Tibial nerve (tissue), 4 donors: ENCODE results near the gene FANCC. TPM values are rescaled to one million over a fixed set of nuclear protein-coding genes. Genes with fewer than 3 reads are reported as not detected.

ENCODE experiments used
- DNase-seq, 2 donors: peaks; one replicate each; pipeline ENCODE4 v3.0.0-alpha.2; 2019; ENCODE audit warnings: low spot score in 2 of 2
- H3K27ac ChIP-seq, 4 donors: fragments of 200-600 bp; sonication (generic) in 3 of 4; one replicate each; pipeline ENCODE4 v1.5.1; 2017 to 2019; ENCODE audit warnings: mild to moderate bottlenecking in 1 of 4
- H3K27me3 ChIP-seq, 2 donors: fragments of 200-600 bp; sonication (generic) in 1 of 2; one replicate each; pipeline versions ENCODE4 v1.5.1 to v1.6.0; 2017 to 2019
- H3K36me3 ChIP-seq, 3 donors: fragments of 200-600 bp; sonication (generic); one replicate each; pipeline ENCODE4 v1.5.1; 2018 to 2019
- H3K4me1 ChIP-seq, 4 donors: fragments of 200-600 bp; sonication (generic) in 3 of 4; one replicate each; pipeline ENCODE4 v1.5.1; 2017 to 2019
- H3K4me3 ChIP-seq, 4 donors: fragments of 200-600 bp; sonication (generic) in 3 of 4; one replicate each; pipeline ENCODE4 v1.5.1; 2017 to 2019; ENCODE audit warnings: mild to moderate bottlenecking in 1 of 4, moderate library complexity in 1 of 4
- H3K9me3 ChIP-seq, 4 donors: fragments of 200-600 bp; sonication (generic) in 3 of 4; one replicate each; pipeline ENCODE4 v1.5.1; 2017 to 2019
- EP300 ChIP-seq, 2 donors: sonication (generic); formaldehyde crosslinking; IDR thresholded peaks; one replicate each; pipeline ENCODE4 v1.6.1; 2017; ENCODE audit warnings: antibody characterized with exemption in 2 of 2, mild to moderate bottlenecking in 1 of 2
- POLR2A ChIP-seq, 2 donors: fragments of 450-650 bp; IDR thresholded peaks; one replicate each; pipeline ENCODE4 v1.6.1; 2017; ENCODE audit warnings: antibody characterized with exemption in 2 of 2, mild to moderate bottlenecking in 2 of 2, moderate library complexity in 2 of 2
- WGBS, 2 donors: methylation state at CpG; one replicate each; pipeline ENCODE4 v1.1.5; 2018; 5-methylcytosine and 5-hydroxymethylcytosine counted together
- total RNA-seq, 4 donors: library from RNA; depleted of rRNA; stranded (reverse); fragments of >200 nt; gene quantifications; one replicate each; pipeline ENCODE4 v1.1.0, GENCODE V29; 2016
- TF ChIP-seq, protein P1 (sequence below), 5 experiments: fragments of 200-600 bp in 3 of 5; fragments of 450-650 bp in 2 of 5; sonication (generic) in 3 of 5; IDR thresholded peaks; one replicate each; pipeline ENCODE4 v1.5.1; 2016 to 2019; ENCODE audit warnings: antibody characterized with exemption in 5 of 5, mild to moderate bottlenecking in 3 of 5, moderate library complexity in 2 of 5

Gene FANCC
- total RNA-seq, 4 donors from 2014 or later = 6.5 to 12.6 (median 10.2) TPM

GRCh38 chr9:95099321-95100070 lies 218.0 kb downstream of the FANCC start:
- TF ChIP-seq EP300 (IDR thresholded peaks at IDR 0.05) (no peak), POLR2A (IDR thresholded peaks at IDR 0.05) (no peak)
- TF ChIP-seq, protein P1, sequence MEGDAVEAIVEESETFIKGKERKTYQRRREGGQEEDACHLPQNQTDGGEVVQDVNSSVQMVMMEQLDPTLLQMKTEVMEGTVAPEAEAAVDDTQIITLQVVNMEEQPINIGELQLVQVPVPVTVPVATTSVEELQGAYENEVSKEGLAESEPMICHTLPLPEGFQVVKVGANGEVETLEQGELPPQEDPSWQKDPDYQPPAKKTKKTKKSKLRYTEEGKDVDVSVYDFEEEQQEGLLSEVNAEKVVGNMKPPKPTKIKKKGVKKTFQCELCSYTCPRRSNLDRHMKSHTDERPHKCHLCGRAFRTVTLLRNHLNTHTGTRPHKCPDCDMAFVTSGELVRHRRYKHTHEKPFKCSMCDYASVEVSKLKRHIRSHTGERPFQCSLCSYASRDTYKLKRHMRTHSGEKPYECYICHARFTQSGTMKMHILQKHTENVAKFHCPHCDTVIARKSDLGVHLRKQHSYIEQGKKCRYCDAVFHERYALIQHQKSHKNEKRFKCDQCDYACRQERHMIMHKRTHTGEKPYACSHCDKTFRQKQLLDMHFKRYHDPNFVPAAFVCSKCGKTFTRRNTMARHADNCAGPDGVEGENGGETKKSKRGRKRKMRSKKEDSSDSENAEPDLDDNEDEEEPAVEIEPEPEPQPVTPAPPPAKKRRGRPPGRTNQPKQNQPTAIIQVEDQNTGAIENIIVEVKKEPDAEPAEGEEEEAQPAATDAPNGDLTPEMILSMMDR (IDR thresholded peaks at IDR 0.05) = no peak
- Histone ChIP-seq H3K27ac (peak overlapping the region; percentile 45 to 94 (median 76)), H3K4me1 (peaks cover 0 to 94% (median 61%) of the 10 kb centered on the region in 4 donors), H3K9me3 (no peaks in the 10 kb centered on the region), H3K36me3 (peaks cover 0 to 33% (median 0%) of the 10 kb centered on the region in 3 donors), H3K4me3 (no peak overlapping the region), H3K27me3 (no peaks in the 10 kb centered on the region)
- DNase-seq = no peak
- 90 to 95% methylated on average over 23 to 24 of the region's 24 CpGs for WGBS, 2 donors

GRCh38 chr9:95098391-95098921 lies 219.1 kb downstream of the FANCC start:
- 60 to 62% methylated on average over 12 of the region's 12 CpGs for WGBS, 2 donors
- peaks cover 0 to 37% (median 0%) of the 10 kb centered on the region in 3 donors for H3K36me3 ChIP-seq
- TF ChIP-seq, protein P1 (IDR thresholded peaks at IDR 0.05) = no peak
- TF ChIP-seq EP300 (IDR thresholded peaks at IDR 0.05) (no peak), POLR2A (IDR thresholded peaks at IDR 0.05) (no peak)
- peaks cover 0 to 94% (median 61%) of the 10 kb centered on the region in 4 donors for H3K4me1 ChIP-seq
- H3K27me3 ChIP-seq = no peaks in the 10 kb centered on the region
- H3K9me3 ChIP-seq = no peaks in the 10 kb centered on the region
- H3K27ac ChIP-seq = peak overlapping the region; percentile 46 to 94 (median 76)
- H3K4me3 ChIP-seq = no peak overlapping the region
- no peak for DNase-seq

GRCh38 chr9:95097279-95097678 lies 220.2 kb downstream of the FANCC start:
- Histone ChIP-seq H3K36me3 (peaks cover 0 to 37% (median 0%) of the 10 kb centered on the region in 3 donors), H3K9me3 (no peaks in the 10 kb centered on the region), H3K4me3 (no peak overlapping the region), H3K4me1 (peaks cover 0 to 94% (median 64%) of the 10 kb centered on the region in 4 donors), H3K27me3 (no peaks in the 10 kb centered on the region), H3K27ac (peak overlapping the region in 2 of 4 donors; percentile 90 to 94)
- TF ChIP-seq POLR2A (IDR thresholded peaks at IDR 0.05) (no peak), EP300 (IDR thresholded peaks at IDR 0.05) (no peak)
- TF ChIP-seq, protein P1 (IDR thresholded peaks at IDR 0.05) = no peak
- WGBS, 2 donors = 90 to 95% methylated on average over 7 of the region's 7 CpGs
- no peak for DNase-seq

GRCh38 chr9:95096807-95097206 lies 220.7 kb downstream of the FANCC start:
- H3K4me1 ChIP-seq = peaks cover 0 to 94% (median 64%) of the 10 kb centered on the region in 4 donors
- no peak overlapping the region for H3K4me3 ChIP-seq
- DNase-seq = no peak
- no peak for TF ChIP-seq POLR2A (IDR thresholded peaks at IDR 0.05)
- TF ChIP-seq, protein P1 (IDR thresholded peaks at IDR 0.05) = no peak
- H3K36me3 ChIP-seq = peaks cover 0 to 37% (median 0%) of the 10 kb centered on the region in 3 donors
- peak overlapping the region in 3 of 4 donors; percentile 49 to 97 (median 94) for H3K27ac ChIP-seq
- no peaks in the 10 kb centered on the region for H3K27me3 ChIP-seq
- H3K9me3 ChIP-seq = no peaks in the 10 kb centered on the region
- WGBS, 2 donors = 78 to 83% methylated on average over 6 of the region's 6 CpGs

- Histone ChIP-seq H3K27me3 (no peaks in the 10 kb centered on the region), H3K27ac (peak overlapping the region; percentile 49 to 97 (median 80)), H3K4me1 (peaks cover 0 to 94% (median 64%) of the 10 kb centered on the region in 4 donors), H3K9me3 (no peaks in the 10 kb centered on the region), H3K36me3 (peaks cover 0 to 37% (median 0%) of the 10 kb centered on the region in 3 donors), H3K4me3 (no peak overlapping the region)
- DNase-seq = no peak
- WGBS, 2 donors = 87 to 89% methylated on average over 12 of the region's 12 CpGs
- TF ChIP-seq, protein P1 (IDR thresholded peaks at IDR 0.05) = no peak
- no peak for TF ChIP-seq EP300 (IDR thresholded peaks at IDR 0.05)
- no peak for TF ChIP-seq POLR2A (IDR thresholded peaks at IDR 0.05)
These were observed 221.1 kb downstream of the FANCC start for GRCh38 chr9:95096381-95096780.
